Skeletal muscle satellite cell (primary cell): ENCODE measurements around the gene C19orf25.
A peak's percentile ranks its signal among the peaks of the same experiment; 100 is the strongest.

Experiments
- H3K27me3 ChIP-seq: 2 replicates; pipeline ENCODE4 v1.7.0; 2013; ENCODE audit warnings: low read length; ENCODE audit not compliant: control insufficient read depth, insufficient read depth
- H3K36me3 ChIP-seq: 2 replicates; pipeline ENCODE4 v1.7.0; 2013; ENCODE audit warnings: mild to moderate bottlenecking, control low read depth, low read length; ENCODE audit not compliant: insufficient read depth
- H3K4me1 ChIP-seq: 2 replicates; pipeline ENCODE4 v1.7.0; 2013; ENCODE audit warnings: low read length; ENCODE audit not compliant: control insufficient read depth, insufficient read depth
- H3K4me2 ChIP-seq: 2 replicates; pipeline ENCODE4 v1.7.0; 2013; ENCODE audit warnings: mild to moderate bottlenecking, low read length
- H3K4me3 ChIP-seq: 2 replicates; pipeline ENCODE4 v1.7.0; 2013; ENCODE audit warnings: low read length
- H3K9ac ChIP-seq: 2 replicates; pipeline ENCODE4 v1.7.0; 2013; ENCODE audit warnings: mild to moderate bottlenecking, low read depth, low read length, moderate library complexity
- H3K9me3 ChIP-seq: replicated peaks from 2 replicates; pipeline ENCODE4 v1.7.0; 2013; ENCODE audit warnings: mild to moderate bottlenecking, control low read depth, low read length

The C19orf25 gene

GRCh38 chr19:1491114-1491848 is 12.3 kb upstream of the C19orf25 start, which contains the start of gene REEP6:
Gene REEP6, plus strand, starts transcription at chr19:1491181. Its CDS starts 89 bp downstream, at chr19:1491270.
- Histone ChIP-seq H3K4me3 (peak within 1 kb of the TSS; percentile 94), H3K27me3 (peaks cover 15% of the 10 kb centered on the region), H3K9me3 (no peaks in the 10 kb centered on the region), H3K9ac (peak within 1 kb of the TSS; percentile 65), H3K4me2 (peak within 1 kb of the TSS; percentile 100), H3K36me3 (no peaks in the 10 kb centered on the region), H3K4me1 (peaks cover 15% of the 10 kb centered on the region)

GRCh38 chr19:1490311-1491113 is 11.5 kb upstream of the C19orf25 start, which contains the start of gene PCSK4:
Gene PCSK4, minus strand, starts transcription at chr19:1490350. Its CDS starts 4 bp downstream, at chr19:1490346.
- no peaks in the 10 kb centered on the region for H3K36me3 ChIP-seq
- H3K27me3 ChIP-seq: peaks cover 15% of the 10 kb centered on the region
- H3K9ac ChIP-seq: peak within 1 kb of the TSS; percentile 65
- H3K9me3 ChIP-seq: no peaks in the 10 kb centered on the region
- H3K4me2 ChIP-seq: peak within 1 kb of the TSS; percentile 100
- H3K4me3 ChIP-seq: peak within 1 kb of the TSS; percentile 94
- H3K4me1 ChIP-seq: peaks cover 15% of the 10 kb centered on the region

- H3K9ac ChIP-seq: peak overlapping the region; percentile 65
These were observed 10.7 kb upstream of the C19orf25 start for GRCh38 chr19:1489463-1490310.

DNA sequence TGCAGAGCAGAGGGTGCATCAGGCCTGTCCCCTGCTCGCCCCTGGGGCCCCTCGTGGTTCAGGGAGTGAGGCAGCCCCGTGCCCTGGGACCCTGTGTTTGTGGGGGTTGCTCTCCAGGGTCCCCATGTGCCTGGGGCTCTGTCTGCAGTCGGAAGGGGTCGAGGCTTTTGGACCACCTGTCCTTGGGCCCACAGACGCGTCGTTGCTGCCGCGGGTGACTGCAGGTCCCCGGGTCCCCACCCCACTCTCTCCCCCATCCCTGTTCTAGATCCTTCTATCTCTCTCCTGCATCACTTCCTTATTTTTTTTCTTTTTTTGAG is 9.2 kb upstream of the C19orf25 start:
- Histone ChIP-seq H3K4me3 (no peak overlapping the region), H3K9me3 (no peaks in the 10 kb centered on the region), H3K4me2 (no peak overlapping the region), H3K9ac (no peak overlapping the region), H3K36me3 (no peaks in the 10 kb centered on the region), H3K27me3 (peaks cover 8% of the 10 kb centered on the region), H3K4me1 (peaks cover 15% of the 10 kb centered on the region)

More at GRCh38 chr19:1489463-1490310, 10.7 kb upstream of the C19orf25 start:
- no peaks in the 10 kb centered on the region for H3K9me3 ChIP-seq
- H3K27me3 ChIP-seq: peaks cover 15% of the 10 kb centered on the region
- H3K4me2 ChIP-seq: peak overlapping the region; percentile 100
- peaks cover 15% of the 10 kb centered on the region for H3K4me1 ChIP-seq
- no peaks in the 10 kb centered on the region for H3K36me3 ChIP-seq
- peak overlapping the region; percentile 94 for H3K4me3 ChIP-seq

- Histone ChIP-seq H3K4me1 (peaks cover 15% of the 10 kb centered on the region), H3K4me2 (no peak overlapping the region), H3K9ac (no peak overlapping the region), H3K9me3 (no peaks in the 10 kb centered on the region), H3K4me3 (no peak overlapping the region), H3K36me3 (no peaks in the 10 kb centered on the region), H3K27me3 (peaks cover 8% of the 10 kb centered on the region)
These were observed 8.7 kb upstream of the C19orf25 start for GRCh38 chr19:1487576-1488281.

- H3K9me3 ChIP-seq: no peaks in the 10 kb centered on the region
- no peaks in the 10 kb centered on the region for H3K36me3 ChIP-seq
- H3K4me1 ChIP-seq: peaks cover 15% of the 10 kb centered on the region
- H3K9ac ChIP-seq: no peak overlapping the region
- H3K4me3 ChIP-seq: no peak overlapping the region
- H3K27me3 ChIP-seq: peaks cover 8% of the 10 kb centered on the region
- H3K4me2 ChIP-seq: no peak overlapping the region
These were observed 7.9 kb upstream of the C19orf25 start for GRCh38 chr19:1486720-1487575.

- Histone ChIP-seq H3K9me3 (no peaks in the 10 kb centered on the region), H3K4me3 (no peak overlapping the region), H3K9ac (no peak overlapping the region), H3K36me3 (no peaks in the 10 kb centered on the region), H3K4me2 (no peak overlapping the region), H3K4me1 (no peaks in the 10 kb centered on the region), H3K27me3 (no peaks in the 10 kb centered on the region)
These were observed 5.0 kb upstream of the C19orf25 start for GRCh38 chr19:1483979-1484428.

- no peaks in the 10 kb centered on the region for H3K27me3 ChIP-seq
These were observed 4.3 kb upstream of the C19orf25 start for GRCh38 chr19:1483131-1483978.

GRCh38 chr19:1482361-1483130 is 3.5 kb upstream of the C19orf25 start:
- H3K36me3 ChIP-seq: no peaks in the 10 kb centered on the region
- no peaks in the 10 kb centered on the region for H3K9me3 ChIP-seq
- H3K4me2 ChIP-seq: no peak overlapping the region
- no peaks in the 10 kb centered on the region for H3K4me1 ChIP-seq
- no peak overlapping the region for H3K9ac ChIP-seq
- no peaks in the 10 kb centered on the region for H3K27me3 ChIP-seq
- H3K4me3 ChIP-seq: no peak overlapping the region

More at GRCh38 chr19:1483131-1483978, 4.3 kb upstream of the C19orf25 start:
- Histone ChIP-seq H3K9ac (no peak overlapping the region), H3K9me3 (no peaks in the 10 kb centered on the region), H3K4me3 (no peak overlapping the region), H3K4me1 (no peaks in the 10 kb centered on the region), H3K4me2 (no peak overlapping the region), H3K36me3 (no peaks in the 10 kb centered on the region)
